ENCODE results near the gene DKK3.

- TF ChIP-seq POGZ (CRISPR knock-in tag; IDR thresholded peaks at IDR 0.05) (no peak), TBP (CRISPR knock-in tag; IDR thresholded peaks at IDR 0.05) (no peak), NONO (IDR thresholded peaks at IDR 0.05) (no peak), NONO (CRISPR knock-in tag; conservative IDR thresholded peaks at IDR 0.05) (no peak), CREB1 (IDR thresholded peaks at IDR 0.05) (no peak), CREB1 (CRISPR knock-in tag; IDR thresholded peaks at IDR 0.05) (no peak), ZNF781 (CRISPR knock-in tag; IDR thresholded peaks at IDR 0.05; ENCODE audit: borderline replicate concordance, not compliant biosample characterization) (no peak), ZNF121 (CRISPR knock-in tag; IDR thresholded peaks at IDR 0.05) (no peak), ZNF138 (CRISPR knock-in tag; IDR thresholded peaks at IDR 0.05; ENCODE audit: low read depth) (no peak), ZNF333 (CRISPR knock-in tag; IDR thresholded peaks at IDR 0.05; ENCODE audit: borderline replicate concordance) (no peak), PHF8 (CRISPR knock-in tag; IDR thresholded peaks at IDR 0.05) (no peak), MAX (IDR thresholded peaks at IDR 0.05) (no peak), CREM (IDR thresholded peaks at IDR 0.05) (no peak), CREM (CRISPR knock-in tag; IDR thresholded peaks at IDR 0.05) (no peak), BCL6 (CRISPR knock-in tag; IDR thresholded peaks at IDR 0.05) (no peak), MTA3 (CRISPR knock-in tag; IDR thresholded peaks at IDR 0.05) (no peak), ZNF451 (CRISPR knock-in tag; IDR thresholded peaks at IDR 0.05) (no peak)
Measured at GRCh38 chr11:11965192-11965591, 43.2 kb downstream of the DKK3 start.

All from HepG2 (cell line).